Measurements from ENCODE around the gene RAB7A. TPM values are rescaled to one million over a fixed set of nuclear protein-coding genes. Genes with fewer than 3 reads are reported as not detected.

RAB7A gene
- polyA plus RNA-seq, 3 donors = 192 to 261 (median 223) TPM

GRCh38 chr3:128853826-128854225 lies 127.8 kb downstream of the RAB7A start:
- Histone ChIP-seq H3K27ac (ENCODE audit: low read depth in 1 of 2, low read length in 2 of 2) (peak overlapping the region; percentile 89 to 90), H3K79me2 (ENCODE audit: insufficient read depth, low read length) (no peaks in the 10 kb centered on the region), H3K4me3 (replicated peaks in 1 of 3; ENCODE audit: low read depth in 2 of 3, low read length in 3 of 3) (peak overlapping the region in 1 of 3 experiments; percentile 48), H3K9me3 (replicated peaks in 1 of 2; ENCODE audit: control insufficient read depth in 1 of 2, insufficient read depth in 1 of 2, low read length in 2 of 2) (peaks cover 11 to 54% of the 10 kb centered on the region in 2 donors), H2AFZ (ENCODE audit: insufficient read depth, low read depth, low read length, poor library complexity, severe bottlenecking) (peak overlapping the region; percentile 48), H3K4me1 (ENCODE audit: control insufficient read depth in 1 of 2, insufficient read depth in 2 of 2, low read length in 2 of 2) (peaks cover 47 to 74% of the 10 kb centered on the region in 2 donors), H4K20me1 (ENCODE audit: insufficient read depth, low read length) (no peaks in the 10 kb centered on the region), H3K36me3 (replicated peaks in 1 of 2; ENCODE audit: control insufficient read depth in 1 of 2, insufficient read depth in 2 of 2, low read length in 2 of 2) (no peaks in the 10 kb centered on the region), H3K4me2 (replicated peaks; ENCODE audit: extremely low read depth, low read length, poor library complexity, severe bottlenecking) (peak overlapping the region; percentile 40), H3K27me3 (ENCODE audit: control insufficient read depth in 2 of 2, insufficient read depth in 2 of 2, low read length in 2 of 2) (no peaks in the 10 kb centered on the region), H3K9ac (ENCODE audit: insufficient read depth, low read length, poor library complexity, severe bottlenecking) (peak overlapping the region; percentile 47)
- no peak overlapping the region for H3K4me3 Mint-ChIP-seq
- peaks cover 17 to 22% of the 10 kb centered on the region in 2 donors for H3K36me3 Mint-ChIP-seq
- H3K9me3 Mint-ChIP-seq = peaks cover 28 to 48% (median 42%) of the 10 kb centered on the region in 7 donors
- peaks cover 47% of the 10 kb centered on the region for H3K4me1 Mint-ChIP-seq
- TF ChIP-seq, protein P1, sequence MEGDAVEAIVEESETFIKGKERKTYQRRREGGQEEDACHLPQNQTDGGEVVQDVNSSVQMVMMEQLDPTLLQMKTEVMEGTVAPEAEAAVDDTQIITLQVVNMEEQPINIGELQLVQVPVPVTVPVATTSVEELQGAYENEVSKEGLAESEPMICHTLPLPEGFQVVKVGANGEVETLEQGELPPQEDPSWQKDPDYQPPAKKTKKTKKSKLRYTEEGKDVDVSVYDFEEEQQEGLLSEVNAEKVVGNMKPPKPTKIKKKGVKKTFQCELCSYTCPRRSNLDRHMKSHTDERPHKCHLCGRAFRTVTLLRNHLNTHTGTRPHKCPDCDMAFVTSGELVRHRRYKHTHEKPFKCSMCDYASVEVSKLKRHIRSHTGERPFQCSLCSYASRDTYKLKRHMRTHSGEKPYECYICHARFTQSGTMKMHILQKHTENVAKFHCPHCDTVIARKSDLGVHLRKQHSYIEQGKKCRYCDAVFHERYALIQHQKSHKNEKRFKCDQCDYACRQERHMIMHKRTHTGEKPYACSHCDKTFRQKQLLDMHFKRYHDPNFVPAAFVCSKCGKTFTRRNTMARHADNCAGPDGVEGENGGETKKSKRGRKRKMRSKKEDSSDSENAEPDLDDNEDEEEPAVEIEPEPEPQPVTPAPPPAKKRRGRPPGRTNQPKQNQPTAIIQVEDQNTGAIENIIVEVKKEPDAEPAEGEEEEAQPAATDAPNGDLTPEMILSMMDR (IDR thresholded peaks at IDR 0.05) = no peak
- intact Hi-C loops (cut with micrococcal nuclease) = no loop called here
- DNase-seq = no peak
- H3K27me3 Mint-ChIP-seq (ENCODE audit: low read depth in 3 of 3) = peaks cover 0 to 3% (median 0%) of the 10 kb centered on the region in 3 donors
- WGBS (ENCODE audit: insufficient coverage) = 100% methylated on average over 5 of the region's 5 CpGs
- H3K27ac Mint-ChIP-seq = peak overlapping the region; percentile 82 to 96 (median 91)

- H4K20me1 ChIP-seq (ENCODE audit: insufficient read depth, low read length) = no peaks in the 10 kb centered on the region
- 33% methylated on average over 2 of the region's 3 CpGs for WGBS (ENCODE audit: insufficient coverage)
- H3K27me3 ChIP-seq (ENCODE audit: control insufficient read depth in 2 of 2, insufficient read depth in 2 of 2, low read length in 2 of 2) = no peaks in the 10 kb centered on the region
- Mint-ChIP-seq H3K9me3 (peaks cover 34 to 55% (median 48%) of the 10 kb centered on the region in 7 donors), H3K36me3 (peaks cover 18 to 27% of the 10 kb centered on the region in 2 donors), H3K4me3 (no peak overlapping the region), H3K4me1 (peaks cover 47% of the 10 kb centered on the region), H3K27ac (peak overlapping the region; percentile 82 to 96 (median 91)), H3K27me3 (ENCODE audit: low read depth in 3 of 3) (no peaks in the 10 kb centered on the region)
- peak overlapping the region; percentile 40 for H3K4me2 ChIP-seq (replicated peaks; ENCODE audit: extremely low read depth, low read length, poor library complexity, severe bottlenecking)
- H3K4me3 ChIP-seq (replicated peaks in 1 of 3; ENCODE audit: low read depth in 2 of 3, low read length in 3 of 3) = peak overlapping the region in 1 of 3 experiments; percentile 48
- H3K27ac ChIP-seq (ENCODE audit: low read depth in 1 of 2, low read length in 2 of 2) = peak overlapping the region; percentile 89 to 90
- H3K9ac ChIP-seq (ENCODE audit: insufficient read depth, low read length, poor library complexity, severe bottlenecking) = peak overlapping the region; percentile 47
- peaks cover 47 to 71% of the 10 kb centered on the region in 2 donors for H3K4me1 ChIP-seq (ENCODE audit: control insufficient read depth in 1 of 2, insufficient read depth in 2 of 2, low read length in 2 of 2)
- TF ChIP-seq, protein P1 (IDR thresholded peaks at IDR 0.05) = no peak
- DNase-seq = peak; percentile 83 to 87 (median 83)
- intact Hi-C loops (cut with micrococcal nuclease) = no loop called here
- peaks cover 18 to 60% of the 10 kb centered on the region in 2 donors for H3K9me3 ChIP-seq (replicated peaks in 1 of 2; ENCODE audit: control insufficient read depth in 1 of 2, insufficient read depth in 1 of 2, low read length in 2 of 2)
- peak overlapping the region; percentile 48 for H2AFZ ChIP-seq (ENCODE audit: insufficient read depth, low read depth, low read length, poor library complexity, severe bottlenecking)
- H3K79me2 ChIP-seq (ENCODE audit: insufficient read depth, low read length) = no peaks in the 10 kb centered on the region
- no peaks in the 10 kb centered on the region for H3K36me3 ChIP-seq (replicated peaks in 1 of 2; ENCODE audit: control insufficient read depth in 1 of 2, insufficient read depth in 2 of 2, low read length in 2 of 2)
Observed at GRCh38 chr3:128854475-128854874, 128.5 kb downstream of the RAB7A start.

Measured in CD14-positive monocyte (primary cell).